Ecto neural progenitor cell (in vitro differentiated cells): Measurements from ENCODE around the gene TRIM8.
A peak's percentile ranks its signal among the peaks of the same experiment; 100 is the strongest.

Experiments used
- DNase-seq: peaks from one replicate; pipeline ENCODE4 v3.0.0-alpha.2; 2018; ENCODE audit warnings: low spot score

Gene TRIM8

DNA sequence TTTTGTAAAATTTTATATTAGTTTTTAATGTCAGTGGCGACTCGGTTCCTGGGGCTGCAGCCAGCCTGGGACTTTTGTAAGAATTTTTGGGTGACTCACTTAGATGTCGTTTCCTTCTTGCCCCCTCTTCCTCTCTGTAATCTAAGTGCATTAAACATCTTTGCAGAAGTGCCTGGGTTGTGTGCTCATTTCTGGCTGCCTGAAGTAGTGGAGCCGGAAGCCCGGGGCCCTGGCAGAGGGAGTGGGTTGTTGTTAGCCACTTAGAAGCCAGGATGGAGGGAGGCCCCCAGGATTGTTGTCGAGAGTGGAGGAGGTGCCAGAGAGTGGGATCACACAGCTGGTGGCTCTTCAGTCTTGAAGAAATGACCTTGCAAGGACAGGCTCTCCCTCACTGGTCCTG is 11.0 kb upstream of the TRIM8 start:
- no peak for DNase-seq

DNA sequence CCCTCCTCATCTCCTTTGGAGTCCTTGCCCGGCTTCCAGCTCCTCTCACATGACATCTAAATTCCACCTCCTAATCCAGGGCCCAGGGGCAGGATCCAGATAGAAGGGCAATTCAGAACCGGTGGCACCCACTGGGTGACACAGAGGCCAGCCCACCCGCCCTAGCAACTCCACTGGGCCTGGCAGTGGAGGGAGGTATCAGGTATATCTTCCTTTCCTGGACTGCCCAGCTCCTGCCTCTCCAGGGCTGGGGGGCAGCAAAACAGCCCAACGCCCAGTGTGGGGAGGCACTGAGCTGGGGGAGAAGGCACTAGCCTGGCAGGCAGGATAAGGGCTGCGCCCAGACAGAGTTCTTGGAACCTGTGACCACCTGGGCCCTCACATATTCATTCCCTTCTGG is 10.4 kb upstream of the TRIM8 start:
- DNase-seq, result no peak

DNA sequence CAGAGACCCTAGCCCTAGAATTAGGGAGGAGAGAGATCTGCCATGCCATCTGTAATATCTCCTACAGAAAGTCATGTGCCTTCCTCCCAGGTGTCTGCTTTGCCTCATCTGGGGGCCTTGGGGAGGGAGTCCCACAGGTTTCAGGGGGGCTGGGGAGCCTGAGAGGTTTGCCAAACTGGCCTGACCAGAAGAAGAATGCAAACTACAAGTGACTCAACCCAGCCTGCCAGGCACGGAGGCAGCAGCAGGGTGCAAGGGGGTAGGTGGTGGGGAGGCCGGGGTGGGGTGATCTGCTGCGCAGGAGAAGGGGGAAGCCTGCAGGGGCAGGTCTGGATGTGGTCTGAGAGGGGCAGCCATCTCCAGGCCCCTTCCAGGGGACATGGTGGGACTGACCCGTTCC is 9.6 kb upstream of the TRIM8 start:
- DNase-seq, result no peak

DNA sequence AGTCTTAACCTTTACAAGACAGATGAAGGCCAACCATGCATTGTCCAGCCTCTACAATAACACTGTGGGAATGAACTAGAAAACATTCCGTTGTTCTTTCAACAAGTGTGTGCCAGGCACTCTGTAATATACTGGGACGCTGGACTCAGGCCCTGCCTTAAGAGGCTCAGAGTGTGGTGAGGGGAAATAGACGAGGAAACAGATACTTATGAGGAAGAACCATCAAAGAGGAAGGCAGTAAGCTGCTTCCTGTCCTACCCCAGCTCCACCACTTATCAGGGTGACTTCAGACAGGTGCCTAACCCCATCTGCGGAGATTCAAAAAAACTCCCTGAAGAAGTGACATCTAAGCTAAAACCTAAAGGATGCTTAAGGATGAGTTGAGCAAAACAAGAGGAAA is 8.9 kb upstream of the TRIM8 start:
- DNase-seq, result no peak

DNA sequence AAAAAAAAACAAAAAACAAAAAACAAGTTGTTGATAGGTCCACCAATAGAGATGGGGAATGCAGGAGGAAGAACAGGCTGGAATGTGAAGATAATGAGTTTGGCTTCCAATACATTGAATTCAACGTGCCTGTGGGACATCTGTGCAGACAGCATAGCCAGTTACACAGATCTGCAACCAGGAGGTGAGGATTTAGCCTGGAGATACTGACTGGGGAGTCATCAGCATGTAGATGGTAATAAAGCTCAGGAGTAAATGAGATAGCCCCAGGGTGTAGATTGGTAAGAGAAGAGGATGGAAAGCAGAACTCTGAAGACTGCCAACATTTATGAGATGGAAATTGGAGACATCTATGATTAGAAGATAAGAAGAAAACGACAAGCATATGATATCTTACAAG is 4.7 kb upstream of the TRIM8 start:
- DNase-seq, result no peak

DNA sequence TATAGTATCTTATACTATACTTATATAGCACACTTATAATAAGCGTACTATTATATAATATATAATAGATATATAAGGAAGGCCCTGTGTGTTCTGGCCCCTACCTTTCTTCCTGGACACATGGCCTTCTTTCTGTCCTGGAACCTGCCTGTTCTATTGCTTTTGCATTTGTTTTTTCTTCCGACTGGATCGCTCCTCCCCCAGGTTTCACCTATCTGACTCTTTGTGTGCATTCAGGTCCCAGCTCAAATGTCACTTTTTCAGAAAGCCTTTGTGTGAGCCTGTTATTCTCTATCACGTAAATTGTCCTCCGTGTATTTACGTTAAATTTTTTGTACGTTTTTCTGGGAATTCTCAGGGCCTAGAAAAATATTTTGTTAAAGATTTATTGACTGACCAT is 2.9 kb upstream of the TRIM8 start:
- no peak for DNase-seq

DNA sequence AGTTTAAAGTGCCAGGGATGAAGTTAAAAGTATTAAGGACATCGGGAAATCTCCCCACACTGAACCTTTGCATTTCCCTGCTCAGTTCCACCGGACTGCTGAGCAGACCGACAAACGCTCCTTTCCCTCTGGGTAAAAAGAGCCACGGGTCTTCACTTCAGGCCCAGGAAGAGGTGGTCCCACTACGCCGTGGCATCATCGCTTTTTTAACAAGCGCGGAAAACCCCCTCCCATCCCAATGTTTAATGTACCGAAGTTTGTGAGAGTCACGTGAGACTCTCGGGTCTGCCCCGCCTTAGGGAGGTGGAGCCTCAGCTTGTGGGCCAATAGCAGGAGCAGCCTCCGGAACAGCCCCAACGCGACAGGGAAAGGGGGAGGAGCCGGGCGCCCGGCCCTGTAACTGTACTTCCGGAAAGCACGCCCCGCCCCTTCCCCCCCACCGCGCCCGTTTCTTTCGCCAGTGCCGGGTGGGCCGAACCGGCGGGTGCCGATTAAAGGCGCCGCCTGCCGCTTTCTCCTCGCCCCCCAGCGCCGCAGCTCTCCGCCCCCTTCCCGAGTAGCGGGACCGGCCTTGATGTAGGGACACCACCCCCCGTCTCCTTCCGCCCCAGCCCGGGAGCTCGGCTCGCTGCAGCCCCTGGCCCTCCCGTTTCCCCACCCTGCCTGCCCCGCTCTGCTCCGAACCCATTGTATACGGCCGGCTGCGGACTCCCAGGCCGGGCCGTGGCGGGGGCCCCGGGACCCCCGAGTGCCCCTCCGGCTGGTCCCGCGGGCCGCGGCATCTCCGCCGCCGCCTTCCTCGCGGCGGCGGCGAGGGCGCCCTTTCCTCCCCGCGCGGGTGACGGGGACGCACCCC is 2.2 kb upstream of the TRIM8 start:
- DNase-seq, result peak; percentile 98

DNA sequence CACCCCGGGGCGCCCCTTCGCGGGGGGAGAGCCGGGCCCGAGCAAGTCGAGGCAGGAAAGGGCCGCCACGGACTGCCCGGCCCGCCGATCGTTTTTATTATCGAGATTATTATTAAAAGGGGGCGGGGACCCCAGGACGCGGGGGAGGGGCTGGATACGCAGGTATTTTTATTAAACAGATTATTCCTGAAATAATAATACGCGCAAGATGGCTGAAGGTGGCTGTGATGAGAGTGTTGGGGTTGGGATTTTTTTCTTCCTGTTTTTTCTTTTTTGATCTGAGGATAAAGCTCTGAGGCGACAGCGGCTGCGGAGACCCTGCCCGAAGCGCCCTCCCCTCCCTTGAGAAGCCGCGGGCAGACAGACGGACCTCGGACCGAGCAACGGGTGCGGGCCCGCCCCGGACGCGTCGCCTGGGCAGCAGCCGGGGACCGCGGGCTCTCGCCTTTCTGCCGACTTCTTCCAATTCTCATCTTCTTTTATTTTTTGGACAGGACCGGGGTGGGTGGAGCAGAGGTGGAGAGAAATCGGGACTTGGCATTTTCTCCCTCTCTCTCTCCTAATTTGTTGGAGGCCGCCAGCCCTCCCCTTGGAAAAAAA is 1.4 kb upstream of the TRIM8 start:
- DNase-seq, result peak; percentile 72

DNA sequence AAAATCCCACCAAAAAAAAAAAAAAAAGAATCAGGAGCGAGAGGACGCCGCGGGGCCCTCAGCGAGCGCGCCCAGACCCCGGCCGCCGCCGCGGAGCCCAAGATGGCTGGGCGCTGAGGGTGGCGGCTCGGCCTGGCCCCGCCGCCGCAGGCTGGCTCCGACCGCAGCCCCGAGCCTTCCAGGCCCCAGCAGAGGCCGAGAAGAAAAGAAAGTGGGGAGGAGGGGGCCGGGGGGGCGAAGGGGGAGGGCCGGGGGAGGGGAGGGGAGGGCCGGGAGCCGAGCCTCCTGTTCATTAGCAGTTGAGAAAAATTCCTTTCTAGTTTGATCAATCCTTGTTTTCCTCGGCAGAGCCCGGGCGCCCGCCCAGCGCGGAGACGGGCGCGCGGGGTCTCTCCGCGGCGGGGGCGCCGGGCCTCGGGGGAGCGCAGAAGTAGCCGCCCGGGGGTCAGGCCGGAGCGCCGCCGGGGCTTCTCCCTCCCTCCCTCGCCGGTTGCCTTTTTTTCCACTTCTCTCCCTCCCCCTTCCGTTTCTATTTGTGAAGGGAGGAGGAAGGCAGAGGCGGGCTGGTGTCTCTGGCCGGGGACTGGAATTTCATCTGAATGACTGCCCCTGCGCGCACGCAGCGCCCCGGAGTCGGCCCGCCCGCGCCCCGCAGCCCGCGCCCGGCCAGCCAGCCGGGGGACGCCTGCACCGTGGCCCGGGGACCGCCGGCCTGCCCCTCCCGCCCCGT is 778 bp upstream of the TRIM8 start:
- peak; percentile 78 for DNase-seq

DNA sequence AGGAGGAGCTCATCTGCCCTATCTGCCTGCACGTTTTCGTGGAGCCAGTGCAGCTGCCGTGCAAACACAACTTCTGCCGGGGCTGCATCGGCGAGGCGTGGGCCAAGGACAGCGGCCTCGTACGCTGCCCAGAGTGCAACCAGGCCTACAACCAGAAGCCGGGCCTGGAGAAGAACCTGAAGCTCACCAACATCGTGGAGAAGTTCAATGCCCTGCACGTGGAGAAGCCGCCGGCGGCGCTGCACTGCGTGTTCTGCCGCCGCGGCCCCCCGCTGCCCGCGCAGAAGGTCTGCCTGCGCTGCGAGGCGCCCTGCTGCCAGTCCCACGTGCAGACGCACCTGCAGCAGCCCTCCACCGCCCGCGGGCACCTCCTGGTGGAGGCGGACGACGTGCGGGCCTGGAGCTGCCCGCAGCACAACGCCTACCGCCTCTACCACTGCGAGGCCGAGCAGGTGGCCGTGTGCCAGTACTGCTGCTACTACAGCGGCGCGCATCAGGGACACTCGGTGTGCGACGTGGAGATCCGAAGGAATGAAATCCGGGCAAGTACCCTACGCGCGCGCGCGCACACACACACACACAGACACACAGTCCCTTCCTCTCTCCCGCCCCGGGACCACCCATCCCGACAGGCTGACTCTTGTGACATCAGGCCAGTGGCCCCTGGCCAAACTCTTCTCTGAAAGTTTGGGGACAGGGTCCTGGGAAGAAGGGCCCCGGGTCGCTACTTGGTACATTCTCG is 538 bp downstream of the TRIM8 start:
- DNase-seq, result peak; percentile 84

DNA sequence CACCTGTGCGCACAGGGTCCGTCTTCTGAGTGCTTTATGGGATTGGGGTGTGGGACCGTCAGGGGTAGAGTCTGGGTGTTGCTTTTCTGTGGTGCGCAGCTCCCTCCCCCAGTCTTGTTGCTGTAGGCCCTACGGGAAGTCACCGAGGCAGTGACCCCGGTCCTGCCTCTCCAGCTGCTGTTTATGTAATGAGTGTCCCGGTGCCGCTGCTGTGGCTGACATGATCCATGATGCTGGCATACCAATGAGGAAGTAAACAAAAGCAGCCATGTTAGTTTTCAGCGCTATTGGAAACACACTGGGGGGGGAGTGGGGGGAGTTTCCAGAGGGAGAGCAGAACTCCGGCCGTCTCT is 1.1 kb downstream of the TRIM8 start:
- DNase-seq, result no peak

DNA sequence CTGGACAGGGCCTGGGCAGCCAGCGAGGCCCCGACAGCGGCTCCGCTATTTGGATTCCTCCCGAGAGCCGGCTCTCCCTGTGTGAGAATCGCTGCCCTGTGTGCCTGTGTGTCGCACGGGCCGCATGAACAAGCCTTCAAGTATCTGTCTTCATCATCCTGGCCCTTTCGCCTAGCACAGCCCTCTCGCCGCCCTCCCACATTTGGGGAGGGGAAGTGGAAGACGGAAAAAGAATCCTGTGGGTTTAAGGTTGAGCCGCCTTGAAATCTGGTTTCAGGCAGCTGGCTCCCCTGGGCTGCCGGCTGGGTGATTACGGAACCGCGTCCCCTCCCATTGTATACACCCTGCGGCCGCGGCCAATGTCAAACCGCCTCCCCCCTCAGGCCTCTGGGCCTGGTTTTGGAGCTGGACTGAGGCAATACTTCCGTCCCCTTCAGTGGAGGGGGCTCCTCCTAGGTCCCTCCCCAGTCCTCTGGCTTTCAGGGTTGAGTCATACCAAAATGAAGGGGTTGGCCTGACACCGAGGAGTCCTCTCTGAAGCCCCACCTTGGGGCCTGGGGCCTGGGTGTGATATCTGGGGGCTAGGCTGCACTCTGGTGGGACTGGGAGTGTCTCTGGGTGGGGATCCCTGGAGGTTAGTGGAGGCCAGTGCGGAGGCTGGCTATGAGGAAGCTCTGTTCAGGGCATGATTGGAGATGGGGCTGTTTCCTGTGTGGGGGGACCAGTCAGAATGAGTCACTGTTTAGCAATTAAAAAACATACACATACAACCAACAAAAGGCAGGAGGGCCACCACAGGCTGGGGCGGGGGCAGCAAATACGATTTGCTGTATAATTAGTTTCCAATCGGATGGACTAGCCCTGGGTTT is 1.7 kb downstream of the TRIM8 start:
- DNase-seq, result no peak

DNA sequence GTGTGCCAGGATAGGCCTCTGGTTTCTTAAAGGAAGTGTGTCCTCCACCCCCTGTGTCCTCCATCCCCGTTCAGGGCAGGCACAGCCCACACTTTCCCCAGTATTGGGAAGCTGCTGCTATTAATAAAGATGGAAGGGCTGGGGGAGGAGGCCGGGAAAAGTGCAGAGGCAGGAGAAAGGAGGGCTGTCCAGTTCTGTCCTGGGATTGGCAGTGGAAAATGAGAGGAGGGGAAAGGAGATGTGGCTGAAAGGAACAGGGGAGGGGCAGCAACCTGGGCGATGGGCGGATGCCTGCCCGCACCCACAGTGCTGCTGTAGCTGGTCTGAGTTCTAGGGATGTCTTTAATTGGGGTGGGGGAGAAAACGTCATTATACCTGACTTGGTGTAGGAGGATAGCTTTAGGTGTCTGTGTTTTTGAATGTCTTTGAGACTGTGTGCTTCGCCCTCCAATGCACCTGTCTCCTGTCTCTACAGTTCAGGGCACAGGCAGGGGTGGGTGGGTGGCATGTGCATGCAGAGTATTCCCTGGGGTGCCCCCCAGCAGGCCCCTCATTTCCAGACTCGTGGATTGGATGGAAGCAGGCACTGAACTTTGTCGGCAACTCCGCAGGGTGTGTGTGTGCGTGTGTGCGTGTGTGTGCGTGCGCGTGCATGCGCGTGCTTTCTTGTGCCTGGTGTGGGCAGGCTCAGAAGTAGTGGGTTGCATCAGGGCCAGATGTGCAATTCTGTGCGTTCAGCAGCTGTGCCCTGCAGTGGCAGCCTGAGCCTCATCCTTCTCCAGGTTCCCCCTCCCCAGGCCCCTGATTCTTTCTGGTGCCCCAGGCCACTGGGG is 2.5 kb downstream of the TRIM8 start:
- DNase-seq, result no peak

DNA sequence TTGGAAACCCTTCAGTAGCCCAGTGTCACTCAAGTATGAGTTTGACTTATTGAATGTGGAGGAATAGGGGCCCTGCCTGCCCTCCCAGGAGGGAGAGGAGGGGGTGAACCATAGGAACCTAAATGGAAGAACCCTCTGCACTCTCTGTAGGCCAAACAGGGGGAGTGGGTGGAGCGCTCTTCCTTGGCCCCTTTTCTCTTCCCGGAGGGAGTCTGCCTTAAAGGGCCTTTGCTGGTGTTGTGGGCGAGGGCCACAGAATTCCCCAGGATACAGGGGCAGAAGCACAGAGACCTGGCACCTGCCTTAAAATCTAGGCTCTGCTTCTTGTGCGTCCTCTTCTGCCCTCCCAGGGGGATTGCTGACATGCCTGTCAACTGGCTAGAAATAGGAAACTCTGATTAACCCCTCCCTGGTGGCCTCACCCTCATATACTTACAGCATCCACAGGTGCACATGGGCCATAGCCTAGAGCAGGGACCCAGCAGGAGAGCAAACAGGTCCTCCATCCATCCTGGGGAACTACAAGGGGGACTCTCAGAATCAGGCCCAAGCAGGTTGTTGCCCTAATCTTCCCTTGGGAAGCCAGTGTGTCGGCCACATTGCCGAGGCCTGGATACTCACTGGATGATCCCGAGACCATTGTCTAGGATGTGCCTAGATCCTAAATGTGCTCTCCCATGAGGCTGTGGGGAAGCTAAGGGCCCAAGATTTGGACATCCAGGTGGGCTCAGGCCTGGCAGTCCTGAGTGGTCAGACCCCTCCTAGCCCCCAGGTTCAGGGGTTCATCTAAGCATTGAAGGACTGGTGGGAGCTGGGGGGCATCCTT is 3.4 kb downstream of the TRIM8 start:
- no peak for DNase-seq

DNA sequence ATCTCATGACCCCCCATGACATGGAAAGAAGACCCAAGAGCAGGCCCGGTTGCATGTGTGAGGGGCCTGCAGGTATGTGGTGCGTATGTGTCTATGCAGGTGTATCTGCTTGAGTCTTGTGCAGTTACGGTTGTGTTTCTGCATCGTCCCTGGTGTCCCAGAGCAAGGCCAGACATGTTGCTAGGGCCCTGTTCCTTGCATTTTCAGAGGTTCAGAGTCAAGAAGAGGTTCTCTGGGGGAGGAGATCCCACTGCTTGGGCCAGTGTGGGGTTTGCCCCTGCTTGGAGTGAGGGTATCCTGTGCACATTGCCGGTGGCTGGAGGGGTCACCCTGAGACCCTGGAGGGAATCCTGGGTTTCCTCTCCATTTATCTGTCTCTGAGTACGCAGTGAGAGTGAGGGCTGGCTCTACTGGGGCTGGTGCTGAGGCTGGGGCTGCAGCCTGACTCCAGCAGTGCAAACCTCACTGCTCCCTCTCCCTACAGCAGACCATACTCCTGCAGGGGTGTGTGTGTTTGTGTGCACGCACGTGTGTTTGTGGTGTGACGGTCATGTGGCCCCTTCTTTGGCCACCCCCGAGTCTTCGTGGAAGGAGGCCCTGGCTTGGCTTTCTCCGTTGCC is 4.1 kb downstream of the TRIM8 start:
- no peak for DNase-seq

DNA sequence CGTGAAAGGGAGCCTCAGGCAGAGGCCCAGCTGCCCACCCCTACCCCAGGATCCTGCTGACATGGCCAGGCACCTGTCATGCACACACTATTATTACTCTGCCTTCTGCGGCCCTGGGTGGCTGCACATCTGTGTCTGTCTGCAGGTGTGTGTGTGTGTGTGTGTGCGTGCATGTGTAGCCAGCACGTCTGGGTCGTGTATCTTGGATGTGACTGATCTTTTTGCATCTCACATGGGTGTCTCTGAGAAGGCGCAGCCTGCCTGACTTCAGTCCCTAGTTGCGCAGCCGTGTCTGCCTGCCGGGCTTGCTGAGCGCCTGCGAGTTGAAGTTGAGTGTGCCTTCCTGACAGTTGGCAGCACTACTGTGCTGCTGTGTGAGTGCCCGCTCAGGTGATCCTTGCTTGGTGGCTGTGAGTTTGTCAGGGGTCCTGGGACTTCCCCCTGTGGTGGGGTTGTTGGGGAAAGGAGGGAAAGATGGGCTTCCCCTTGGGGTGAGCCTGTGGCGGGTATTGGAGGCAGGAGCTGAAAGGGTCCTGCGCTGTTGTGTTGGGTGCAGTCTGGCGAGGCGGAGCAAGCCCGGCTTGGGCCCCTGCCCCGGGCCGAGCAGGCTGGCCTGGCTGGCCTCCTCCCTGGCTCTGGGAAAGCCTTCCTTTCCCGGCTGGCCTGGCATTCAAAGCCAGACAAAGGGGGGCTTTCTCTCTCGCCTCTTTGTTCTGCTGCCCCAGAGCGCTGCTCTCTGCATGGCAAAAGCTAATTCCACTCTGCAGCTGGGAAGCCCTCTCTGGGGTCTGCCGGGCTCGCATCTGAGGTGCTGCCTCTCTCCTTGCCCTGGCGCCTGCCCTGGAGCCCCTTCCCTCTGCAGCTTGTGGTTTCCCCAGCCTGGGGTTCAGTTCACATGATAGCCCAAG is 4.9 kb downstream of the TRIM8 start:
- peak; percentile 80 for DNase-seq

DNA sequence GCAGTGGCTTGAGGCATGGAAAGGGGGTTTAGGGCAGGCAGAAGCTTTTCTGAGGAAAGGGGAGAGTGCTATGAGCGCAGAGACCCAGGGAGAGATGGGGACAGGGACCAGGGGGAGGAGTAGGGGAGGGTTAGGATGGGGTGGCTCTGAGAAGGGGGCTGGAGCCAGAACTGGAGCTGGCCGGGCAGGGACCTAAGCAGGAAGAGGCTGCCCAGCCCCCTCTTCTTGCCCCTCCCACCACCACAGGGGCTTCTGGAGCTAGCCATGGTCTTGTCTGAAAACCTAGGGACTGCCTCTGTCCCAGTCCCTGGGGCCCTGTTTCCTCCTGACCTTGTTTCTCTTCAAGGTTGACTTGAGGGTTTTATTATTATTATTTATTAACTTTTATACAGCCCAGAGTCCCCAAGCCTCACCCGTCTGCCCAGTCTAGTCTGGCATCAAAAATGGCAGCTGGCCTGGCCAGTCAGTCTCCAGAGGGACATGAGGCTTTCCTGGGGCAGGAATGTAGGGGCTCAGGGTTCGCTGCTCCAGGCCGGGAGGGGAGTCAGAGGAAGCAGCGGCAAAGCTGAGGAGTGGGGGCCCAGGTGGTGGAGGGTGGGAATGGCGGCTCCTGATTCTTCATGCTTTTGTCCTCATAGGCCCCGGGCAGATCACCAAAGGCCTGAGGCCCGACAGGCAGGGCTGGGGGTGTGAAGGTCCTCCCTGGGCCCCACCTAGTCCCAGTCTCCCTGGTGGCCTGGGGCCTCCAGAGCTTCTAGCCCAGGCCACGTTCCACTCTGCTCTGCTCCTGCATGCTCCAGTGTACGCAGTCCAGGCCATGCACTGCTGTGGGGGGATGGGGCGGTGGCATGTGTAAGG is 5.7 kb downstream of the TRIM8 start:
- DNase-seq, result no peak
